Subcutaneous adipose tissue (tissue), 4 donors: ENCODE results near the gene CCL21. TPM values are rescaled to one million over a fixed set of nuclear protein-coding genes. Genes with fewer than 3 reads are reported as not detected.

ENCODE experiments used
- small RNA-seq: library from RNA; depleted of rRNA; stranded (forward); fragments of <200 nt; gene quantifications from one replicate; pipeline ENCODE3, GENCODE V24; 2016
- total RNA-seq, 4 donors: library from RNA; depleted of rRNA; stranded (reverse); fragments of >200 nt; gene quantifications; one replicate each; pipeline ENCODE4 v1.1.0, GENCODE V29; 2016
- TF ChIP-seq, protein P1 (sequence below): fragments of 450-650 bp; IDR thresholded peaks from one replicate; pipeline ENCODE4 v1.5.1; 2016; ENCODE audit warnings: low read depth, mild to moderate bottlenecking, control low read depth, antibody characterized with exemption, moderate library complexity

The CCL21 gene
- total RNA-seq, 4 donors from 2014 or later = 1.4 to 9.5 (median 3.1) TPM

- TF ChIP-seq, protein P1, sequence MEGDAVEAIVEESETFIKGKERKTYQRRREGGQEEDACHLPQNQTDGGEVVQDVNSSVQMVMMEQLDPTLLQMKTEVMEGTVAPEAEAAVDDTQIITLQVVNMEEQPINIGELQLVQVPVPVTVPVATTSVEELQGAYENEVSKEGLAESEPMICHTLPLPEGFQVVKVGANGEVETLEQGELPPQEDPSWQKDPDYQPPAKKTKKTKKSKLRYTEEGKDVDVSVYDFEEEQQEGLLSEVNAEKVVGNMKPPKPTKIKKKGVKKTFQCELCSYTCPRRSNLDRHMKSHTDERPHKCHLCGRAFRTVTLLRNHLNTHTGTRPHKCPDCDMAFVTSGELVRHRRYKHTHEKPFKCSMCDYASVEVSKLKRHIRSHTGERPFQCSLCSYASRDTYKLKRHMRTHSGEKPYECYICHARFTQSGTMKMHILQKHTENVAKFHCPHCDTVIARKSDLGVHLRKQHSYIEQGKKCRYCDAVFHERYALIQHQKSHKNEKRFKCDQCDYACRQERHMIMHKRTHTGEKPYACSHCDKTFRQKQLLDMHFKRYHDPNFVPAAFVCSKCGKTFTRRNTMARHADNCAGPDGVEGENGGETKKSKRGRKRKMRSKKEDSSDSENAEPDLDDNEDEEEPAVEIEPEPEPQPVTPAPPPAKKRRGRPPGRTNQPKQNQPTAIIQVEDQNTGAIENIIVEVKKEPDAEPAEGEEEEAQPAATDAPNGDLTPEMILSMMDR = no peak
Observed at GRCh38 chr9:34664281-34665066, 45.5 kb downstream of the CCL21 start.

GRCh38 chr9:34663303-34663605 is 46.7 kb downstream of the CCL21 start:
- TF ChIP-seq, protein P1 = no peak

DNA sequence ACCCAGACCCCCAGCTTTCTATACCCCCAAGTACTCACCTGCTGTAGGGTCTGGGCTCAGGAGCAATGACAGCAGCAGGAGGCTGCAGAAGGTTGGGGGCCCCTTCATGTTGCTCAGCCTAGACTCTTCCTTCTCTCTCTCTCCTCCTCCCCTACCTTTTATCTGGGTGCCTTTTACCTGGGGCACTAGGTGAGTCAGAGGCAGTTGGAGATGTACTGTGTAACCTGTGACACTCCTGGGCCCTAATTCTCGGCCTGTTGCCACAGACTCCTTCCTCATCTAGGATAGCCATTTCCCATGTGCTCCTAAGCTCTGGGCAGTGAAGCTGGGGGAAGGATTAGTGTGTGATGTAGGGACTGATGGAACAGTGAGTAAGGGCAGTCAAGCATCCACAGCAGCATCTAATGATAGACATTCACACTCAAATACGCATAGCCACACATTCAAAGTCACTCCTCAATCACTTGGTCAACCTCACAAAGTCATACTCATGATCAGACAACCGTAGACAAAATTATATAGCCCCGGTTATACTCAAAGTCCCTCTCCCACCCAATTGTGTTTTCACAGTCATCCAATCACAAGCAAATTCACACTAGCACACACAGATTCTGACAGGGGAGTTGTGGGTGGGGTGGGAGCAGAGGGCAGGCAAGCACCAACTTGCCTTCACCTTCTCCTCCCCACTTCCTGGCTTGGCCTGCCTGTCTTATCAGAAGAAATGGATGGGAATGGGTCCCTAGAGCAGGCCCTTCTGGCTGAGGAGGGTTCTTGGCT is 47.2 kb downstream of the CCL21 start, which contains the start of gene CCL27:
Gene CCL27, minus strand, starts transcription at position 132 of the 777 bp plus-strand sequence. Its CDS starts 24 bp downstream, at position 108.
- TF ChIP-seq, protein P1 = no peak

DNA sequence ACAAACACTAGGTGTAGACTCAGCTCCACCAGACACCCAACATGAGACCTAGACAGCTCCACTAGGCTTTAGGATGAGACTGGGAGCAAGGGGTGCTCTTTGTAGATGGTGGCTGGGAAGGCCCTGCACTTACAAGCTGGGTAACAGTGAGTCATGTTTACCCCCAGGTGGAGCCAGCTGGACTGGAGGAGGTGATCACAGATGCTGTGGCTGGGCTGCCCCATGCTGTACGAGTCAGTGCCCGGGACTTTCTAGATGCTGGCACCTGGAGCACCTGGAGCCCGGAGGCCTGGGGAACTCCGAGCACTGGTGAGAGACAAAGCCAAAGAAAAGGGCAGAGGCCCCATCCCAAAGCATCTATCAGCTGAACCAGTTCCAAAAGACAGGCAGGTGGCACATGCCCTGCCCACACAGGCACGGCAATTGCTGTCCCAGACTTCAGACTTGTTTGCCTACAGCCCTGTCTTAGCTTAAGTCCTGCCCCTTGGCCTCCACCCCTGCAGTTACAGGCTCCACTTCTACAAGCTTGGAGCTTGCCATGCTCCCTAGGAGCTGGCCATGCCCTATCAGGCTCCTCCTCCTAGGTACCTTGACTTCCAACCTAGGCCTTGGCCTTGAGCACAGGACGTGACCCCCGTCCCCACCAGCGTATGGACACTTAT is 50.2 kb downstream of the CCL21 start:
- TF ChIP-seq, protein P1 = no peak

Small RNA genes within 50 kb of the gene (small RNA-seq; reads per million reads assigned to genes)
- gene CCL27 = not detected

Other genes starting within 250 kb of the CCL21 start
- gene ENHO, start 187.1 kb downstream of the CCL21 start, total RNA-seq = 1 to 10 TPM in 2 of 4 donors, not detected in 2; 1.5 to 1.9 TPM
- gene CNTFR, start 120.4 kb downstream of the CCL21 start, total RNA-seq = 100 to 1,000 TPM in 1 of 4 donors, 10 to 100 TPM in 3; 17.5 to 130 (median 49.1) TPM
- gene RPP25L, start 98.0 kb downstream of the CCL21 start, total RNA-seq = 10 to 100 TPM; 18.4 to 27.3 (median 22.4) TPM
- gene DCTN3, start 89.6 kb downstream of the CCL21 start, total RNA-seq = 10 to 100 TPM; 41.4 to 57.5 (median 51.7) TPM
- gene ARID3C, start 81.1 kb downstream of the CCL21 start, total RNA-seq = not detected
- gene SIGMAR1, start 72.3 kb downstream of the CCL21 start, total RNA-seq = 10 to 100 TPM; 34.1 to 86.7 (median 68.7) TPM
- gene GALT, start 63.5 kb downstream of the CCL21 start, total RNA-seq = 10 to 100 TPM; 22.9 to 41.1 (median 30.2) TPM
- gene IL11RA, start 58.0 kb downstream of the CCL21 start, total RNA-seq = 10 to 100 TPM; 10.4 to 24.9 (median 20.3) TPM
- gene CCL27, start 47.5 kb downstream of the CCL21 start, total RNA-seq = not detected
- 1 to 10 TPM in 2 of 4 donors, under 1 TPM in 1, not detected in 1; 0.85 to 5.8 (median 4.8) TPM for gene CCL19, start 18.9 kb downstream of the CCL21 start, total RNA-seq
- gene PHF24, start 248.1 kb upstream of the CCL21 start, total RNA-seq = 1 to 10 TPM in 2 of 4 donors, under 1 TPM in 1, not detected in 1; 0.34 to 2.3 (median 1.3) TPM